IMR-90 (cell line): ENCODE measurements around the gene KYNU.

Experiments
- CHD1 ChIP-seq: IDR thresholded peaks from 2 replicates; pipeline ENCODE4 v1.6.1; 2012; ENCODE audit warnings: low read depth, low read length, improper control_type of control experiment
- MAZ ChIP-seq: IDR thresholded peaks from 2 replicates; pipeline ENCODE4 v1.6.1; 2012; ENCODE audit warnings: low read depth, mild to moderate bottlenecking, low read length, improper control_type of control experiment, moderate library complexity, borderline replicate concordance
- MXI1 ChIP-seq: IDR thresholded peaks from 2 replicates; pipeline ENCODE4 v1.6.1; 2012; ENCODE audit warnings: low read depth, mild to moderate bottlenecking, low read length, moderate library complexity, borderline replicate concordance
- POLR2A ChIP-seq: IDR thresholded peaks from 2 replicates; pipeline ENCODE4 v1.6.1; 2012; ENCODE audit warnings: mild to moderate bottlenecking, low read depth, low read length
- TF ChIP-seq, protein P1 (sequence below): conservative IDR thresholded peaks from 2 replicates; pipeline ENCODE4 v1.5.1; 2012; ENCODE audit warnings: mild to moderate bottlenecking, low read depth, low read length, improper control_type of control experiment

DNA sequence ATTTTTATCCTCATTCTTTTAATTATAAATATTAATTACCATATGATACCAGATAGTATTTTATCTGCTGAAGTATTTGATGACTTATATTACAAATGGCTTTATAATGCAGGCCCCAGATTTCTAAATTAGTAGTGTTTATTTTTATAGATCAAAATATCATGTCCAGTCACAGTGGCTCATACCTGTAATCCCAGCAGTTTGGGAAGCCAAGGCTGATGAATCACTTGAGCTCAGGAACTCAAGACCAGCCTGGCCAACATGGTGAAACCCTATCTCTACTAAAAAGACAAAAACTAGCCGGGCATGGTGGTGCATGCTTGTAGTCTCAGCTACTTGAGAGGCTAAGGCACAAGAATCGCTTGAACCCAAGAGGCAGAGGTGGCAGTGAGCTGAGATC, 151.7 kb downstream of the KYNU start:
- no peak for TF ChIP-seq MXI1
- TF ChIP-seq, protein P1, sequence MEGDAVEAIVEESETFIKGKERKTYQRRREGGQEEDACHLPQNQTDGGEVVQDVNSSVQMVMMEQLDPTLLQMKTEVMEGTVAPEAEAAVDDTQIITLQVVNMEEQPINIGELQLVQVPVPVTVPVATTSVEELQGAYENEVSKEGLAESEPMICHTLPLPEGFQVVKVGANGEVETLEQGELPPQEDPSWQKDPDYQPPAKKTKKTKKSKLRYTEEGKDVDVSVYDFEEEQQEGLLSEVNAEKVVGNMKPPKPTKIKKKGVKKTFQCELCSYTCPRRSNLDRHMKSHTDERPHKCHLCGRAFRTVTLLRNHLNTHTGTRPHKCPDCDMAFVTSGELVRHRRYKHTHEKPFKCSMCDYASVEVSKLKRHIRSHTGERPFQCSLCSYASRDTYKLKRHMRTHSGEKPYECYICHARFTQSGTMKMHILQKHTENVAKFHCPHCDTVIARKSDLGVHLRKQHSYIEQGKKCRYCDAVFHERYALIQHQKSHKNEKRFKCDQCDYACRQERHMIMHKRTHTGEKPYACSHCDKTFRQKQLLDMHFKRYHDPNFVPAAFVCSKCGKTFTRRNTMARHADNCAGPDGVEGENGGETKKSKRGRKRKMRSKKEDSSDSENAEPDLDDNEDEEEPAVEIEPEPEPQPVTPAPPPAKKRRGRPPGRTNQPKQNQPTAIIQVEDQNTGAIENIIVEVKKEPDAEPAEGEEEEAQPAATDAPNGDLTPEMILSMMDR, result no peak
- no peak for TF ChIP-seq POLR2A
- no peak for TF ChIP-seq MAZ
- TF ChIP-seq CHD1, result no peak
